Upper lobe of left lung (tissue), 6 donors: ENCODE results near the gene BTBD9. TPM values are rescaled to one million over a fixed set of nuclear protein-coding genes. Genes with fewer than 3 reads are reported as not detected.
A peak's percentile ranks its signal among the peaks of the same experiment; 100 is the strongest.

ENCODE experiments used
- ATAC-seq, 2 donors: fragments of 200-7000 bp; cut with Tn5 transposase; one replicate each; pipeline ENCODE4 v1.9.1; 2022; ENCODE audit warnings: mild to moderate bottlenecking in 2 of 2, moderate library complexity in 2 of 2; ENCODE audit not compliant: low FRiP score in 2 of 2
- DNase-seq, 2 donors: peaks; one replicate each; pipeline ENCODE4 v3.0.0-alpha.2; 2019 to 2020
- H3K27ac ChIP-seq, 4 donors: fragments of 200-600 bp; sonication (generic); one replicate each; pipeline ENCODE4 v1.5.1; 2016 to 2019
- H3K27me3 ChIP-seq, 4 donors: fragments of 200-600 bp; sonication (generic); one replicate each; pipeline ENCODE4 v1.5.1; 2017 to 2019
- H3K36me3 ChIP-seq, 4 donors: fragments of 200-600 bp; sonication (generic); one replicate each; pipeline ENCODE4 v1.5.1; 2016 to 2019
- H3K4me1 ChIP-seq, 4 donors: fragments of 200-600 bp; sonication (generic); one replicate each; pipeline ENCODE4 v1.5.1; 2018 to 2019
- H3K4me3 ChIP-seq, 4 donors: fragments of 200-600 bp; sonication (generic); one replicate each; pipeline ENCODE4 v1.5.1; 2017 to 2019; ENCODE audit warnings: mild to moderate bottlenecking in 2 of 4, moderate library complexity in 1 of 4
- H3K9me3 ChIP-seq, 4 donors: fragments of 200-600 bp; sonication (generic); one replicate each; pipeline ENCODE4 v1.5.1; 2018 to 2019
- EP300 ChIP-seq, 4 donors: sonication (generic); formaldehyde crosslinking; IDR thresholded peaks; one replicate each; pipeline ENCODE4 v1.5.1; 2017; ENCODE audit warnings: antibody characterized with exemption in 4 of 4, control low read depth in 2 of 4
- POLR2A ChIP-seq, 4 donors: fragments of 450-650 bp; IDR thresholded peaks; one replicate each; pipeline ENCODE4 v1.5.1; 2016 to 2017; ENCODE audit warnings: antibody characterized with exemption in 4 of 4, mild to moderate bottlenecking in 2 of 4
- POLR2AphosphoS5 ChIP-seq, 2 donors: sonication (generic); formaldehyde crosslinking; IDR thresholded peaks; one replicate each; pipeline ENCODE4 v1.5.1; 2017; ENCODE audit warnings: antibody characterized with exemption in 2 of 2
- WGBS, 2 donors: methylation state at CpG; one replicate each; pipeline ENCODE4 v1.1.5; 2017 to 2018; 5-methylcytosine and 5-hydroxymethylcytosine counted together
- total RNA-seq, 6 donors: library from RNA; depleted of rRNA in 4 of 6; stranded (reverse); fragments of >200 nt in 4 of 6; gene quantifications; one replicate each; pipeline versions ENCODE4 v1.1.0 to v1.2.1, GENCODE V29; 2016 to 2021
- TF ChIP-seq, protein P1 (sequence below), 6 experiments: fragments of 450-650 bp in 4 of 6; fragments of 200-600 bp in 2 of 6; sonication (generic) in 2 of 6; IDR thresholded peaks; one replicate each; pipeline ENCODE4 v1.5.1; 2016 to 2019; ENCODE audit warnings: antibody characterized with exemption in 6 of 6
- donor health status: DM: no; HTN: no; CAD: no; lungs with moderate emphysema.
- donor health status: DM: no; HTN: yes; CAD: no; lungs with severe emphysema.

Gene BTBD9
- total RNA-seq, 6 donors from 2014 or later, result 18.2 to 60.8 (median 44.9) TPM

DNA sequence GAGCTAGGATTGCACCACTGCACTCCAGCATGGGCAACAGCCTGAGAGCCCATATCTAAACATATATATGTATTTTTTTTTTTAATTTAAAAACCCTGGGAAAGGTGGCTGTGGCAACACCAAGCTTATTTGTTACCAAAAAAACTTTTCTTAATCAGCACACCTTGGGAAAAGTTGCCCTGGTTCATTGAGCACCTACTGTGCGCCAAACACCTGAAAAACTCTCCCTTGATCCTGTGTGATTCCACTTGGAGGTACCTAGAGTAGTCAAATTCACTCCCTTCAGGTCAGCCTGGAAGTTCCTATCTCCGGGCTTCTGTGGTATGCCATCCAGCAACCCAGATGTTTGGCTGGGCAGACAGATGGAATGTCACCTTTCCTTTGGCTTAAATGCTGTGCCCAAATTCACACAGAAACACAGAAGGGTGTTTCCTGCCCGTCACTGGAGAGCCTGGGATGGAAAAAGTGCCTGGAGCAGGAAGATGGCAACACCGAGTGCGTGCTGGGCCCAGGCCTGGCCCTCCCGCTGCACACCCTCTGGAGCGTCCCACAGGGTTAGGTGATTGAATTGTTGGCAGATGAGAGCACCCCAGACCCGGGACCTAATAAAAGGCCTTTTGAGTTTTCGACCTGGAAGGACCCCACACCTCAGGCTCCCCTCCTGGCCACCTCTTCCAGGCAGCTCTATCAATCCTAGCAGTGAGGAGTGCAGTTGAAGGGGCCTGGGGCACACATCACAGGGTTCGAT, 482.7 kb downstream of the BTBD9 start:
- no peaks in the 10 kb centered on the region for H3K9me3 ChIP-seq
- no peak overlapping the region for H3K4me3 ChIP-seq
- peaks cover 0 to 20% (median 10%) of the 10 kb centered on the region in 4 donors for H3K36me3 ChIP-seq
- no peaks in the 10 kb centered on the region for H3K27me3 ChIP-seq
- WGBS, 2 donors, result 95 to 97% methylated on average over 8 to 10 of the region's 10 CpGs
- ATAC-seq (no peak), DNase-seq (peak in 1 of 2 donors; percentile 60)
- peaks cover 10 to 25% (median 16%) of the 10 kb centered on the region in 4 donors for H3K4me1 ChIP-seq
- TF ChIP-seq POLR2A (IDR thresholded peaks at IDR 0.05) (no peak), POLR2AphosphoS5 (IDR thresholded peaks at IDR 0.05) (no peak), EP300 (IDR thresholded peaks at IDR 0.05) (no peak)
- TF ChIP-seq, protein P1, sequence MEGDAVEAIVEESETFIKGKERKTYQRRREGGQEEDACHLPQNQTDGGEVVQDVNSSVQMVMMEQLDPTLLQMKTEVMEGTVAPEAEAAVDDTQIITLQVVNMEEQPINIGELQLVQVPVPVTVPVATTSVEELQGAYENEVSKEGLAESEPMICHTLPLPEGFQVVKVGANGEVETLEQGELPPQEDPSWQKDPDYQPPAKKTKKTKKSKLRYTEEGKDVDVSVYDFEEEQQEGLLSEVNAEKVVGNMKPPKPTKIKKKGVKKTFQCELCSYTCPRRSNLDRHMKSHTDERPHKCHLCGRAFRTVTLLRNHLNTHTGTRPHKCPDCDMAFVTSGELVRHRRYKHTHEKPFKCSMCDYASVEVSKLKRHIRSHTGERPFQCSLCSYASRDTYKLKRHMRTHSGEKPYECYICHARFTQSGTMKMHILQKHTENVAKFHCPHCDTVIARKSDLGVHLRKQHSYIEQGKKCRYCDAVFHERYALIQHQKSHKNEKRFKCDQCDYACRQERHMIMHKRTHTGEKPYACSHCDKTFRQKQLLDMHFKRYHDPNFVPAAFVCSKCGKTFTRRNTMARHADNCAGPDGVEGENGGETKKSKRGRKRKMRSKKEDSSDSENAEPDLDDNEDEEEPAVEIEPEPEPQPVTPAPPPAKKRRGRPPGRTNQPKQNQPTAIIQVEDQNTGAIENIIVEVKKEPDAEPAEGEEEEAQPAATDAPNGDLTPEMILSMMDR (IDR thresholded peaks at IDR 0.05), result no peak
- no peak overlapping the region for H3K27ac ChIP-seq

DNA sequence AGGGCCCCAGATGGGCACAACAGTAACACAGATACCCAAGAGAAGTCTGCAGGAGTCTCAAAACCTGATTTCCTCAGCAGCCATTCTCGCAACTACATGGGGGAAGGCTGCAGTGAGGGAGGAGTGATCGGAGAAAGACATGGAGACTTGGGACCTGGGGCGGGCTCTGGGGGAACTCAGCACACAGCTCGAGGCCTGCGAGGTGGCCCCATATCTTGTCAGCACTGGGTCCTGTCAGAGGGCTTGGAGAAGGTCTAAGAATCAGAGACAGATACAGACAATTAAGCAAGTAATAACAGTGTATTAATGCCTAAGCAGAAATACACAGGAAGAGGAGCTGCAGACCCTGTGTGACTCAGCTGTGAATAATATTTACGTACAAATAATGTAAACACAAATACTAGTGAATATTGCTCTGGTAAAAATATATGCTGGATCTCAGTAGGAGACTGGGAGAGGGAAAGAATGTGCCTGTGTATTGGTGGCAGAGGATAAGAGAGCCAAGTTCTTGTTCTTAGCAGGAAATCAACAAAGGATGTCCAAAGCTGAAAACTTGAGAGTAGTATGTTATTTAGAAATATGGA, 484.0 kb downstream of the BTBD9 start:
- H3K9me3 ChIP-seq, result no peaks in the 10 kb centered on the region
- 71 to 83% methylated on average over 6 of the region's 6 CpGs for WGBS, 2 donors
- DNase-seq (no peak), ATAC-seq (no peak)
- TF ChIP-seq POLR2AphosphoS5 (IDR thresholded peaks at IDR 0.05), result no peak
- no peak for TF ChIP-seq POLR2A (IDR thresholded peaks at IDR 0.05)
- TF ChIP-seq EP300 (IDR thresholded peaks at IDR 0.05), result no peak
- TF ChIP-seq, protein P1 (IDR thresholded peaks at IDR 0.05), result no peak
- no peaks in the 10 kb centered on the region for H3K27me3 ChIP-seq
- peaks cover 10 to 25% (median 16%) of the 10 kb centered on the region in 4 donors for H3K4me1 ChIP-seq
- H3K36me3 ChIP-seq, result peaks cover 0 to 22% (median 12%) of the 10 kb centered on the region in 4 donors
- peak overlapping the region in 3 of 4 donors; percentile 60 to 71 (median 63) for H3K27ac ChIP-seq
- H3K4me3 ChIP-seq, result no peak overlapping the region

DNA sequence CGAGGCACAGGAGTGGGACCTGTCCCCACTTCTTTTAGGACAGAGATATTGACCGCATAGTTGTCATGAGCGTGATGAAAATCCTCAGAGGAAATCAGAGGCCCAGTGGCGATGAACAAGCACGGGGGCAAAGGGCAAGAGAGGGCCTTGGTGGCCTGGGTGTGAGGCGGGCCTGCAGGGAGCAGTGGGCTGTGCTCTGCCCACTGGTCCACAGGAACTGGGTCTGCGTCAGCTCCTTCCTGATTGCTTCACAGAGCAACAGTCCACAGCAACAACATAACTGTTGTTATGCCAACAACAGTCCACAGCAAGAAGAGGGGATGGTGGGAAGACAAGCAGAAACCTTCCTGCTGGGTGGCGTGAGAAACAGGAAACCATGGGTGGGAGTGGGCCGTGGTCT, 484.6 kb downstream of the BTBD9 start:
- ATAC-seq, result peak; percentile 15 to 76
- peak overlapping the region in 3 of 4 donors; percentile 60 to 71 (median 63) for H3K27ac ChIP-seq
- H3K36me3 ChIP-seq, result peaks cover 0 to 22% (median 12%) of the 10 kb centered on the region in 4 donors
- peaks cover 10 to 25% (median 16%) of the 10 kb centered on the region in 4 donors for H3K4me1 ChIP-seq
- WGBS, 2 donors, result 55 to 63% methylated on average over 9 of the region's 9 CpGs
- H3K27me3 ChIP-seq, result no peaks in the 10 kb centered on the region
- no peak for TF ChIP-seq POLR2A (IDR thresholded peaks at IDR 0.05)
- TF ChIP-seq, protein P1 (IDR thresholded peaks at IDR 0.05), result no peak
- TF ChIP-seq POLR2AphosphoS5 (IDR thresholded peaks at IDR 0.05), result peak in 1 of 2 donors; percentile 41
- peak in 1 of 4 donors; percentile 44 for TF ChIP-seq EP300 (IDR thresholded peaks at IDR 0.05)
- no peaks in the 10 kb centered on the region for H3K9me3 ChIP-seq
- peak; percentile 49 to 59 for DNase-seq
- H3K4me3 ChIP-seq, result no peak overlapping the region

DNA sequence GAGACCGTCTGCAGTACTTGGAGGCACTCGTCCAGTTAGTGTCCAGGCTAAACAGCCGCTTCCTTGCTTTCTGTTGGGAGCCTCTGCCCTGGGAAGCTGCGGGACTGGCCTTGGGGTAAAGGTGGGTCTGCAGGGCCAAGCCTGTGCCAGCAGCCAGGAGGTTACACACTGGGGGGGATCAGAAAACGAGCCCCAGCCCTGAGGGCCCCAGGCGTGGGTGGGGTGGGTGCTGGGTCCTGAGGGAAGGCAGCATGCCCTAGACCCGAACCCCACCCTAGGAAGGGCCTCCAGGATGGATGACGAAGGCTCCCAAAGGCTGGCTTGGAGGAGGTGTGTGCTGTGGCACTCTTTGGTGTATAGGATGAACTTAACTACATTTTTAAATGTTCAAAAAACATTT, 485.0 kb downstream of the BTBD9 start:
- H3K27ac ChIP-seq, result peak overlapping the region in 3 of 4 donors; percentile 60 to 67 (median 63)
- ATAC-seq (peak in 1 of 2 donors; percentile 4), DNase-seq (peak in 1 of 2 donors; percentile 45)
- H3K4me3 ChIP-seq, result no peak overlapping the region
- H3K36me3 ChIP-seq, result peaks cover 0 to 22% (median 12%) of the 10 kb centered on the region in 4 donors
- H3K9me3 ChIP-seq, result no peaks in the 10 kb centered on the region
- 76 to 78% methylated on average over 5 to 8 of the region's 8 CpGs for WGBS, 2 donors
- H3K4me1 ChIP-seq, result peaks cover 10 to 25% (median 16%) of the 10 kb centered on the region in 4 donors
- H3K27me3 ChIP-seq, result no peaks in the 10 kb centered on the region
- TF ChIP-seq POLR2AphosphoS5 (IDR thresholded peaks at IDR 0.05) (no peak), EP300 (IDR thresholded peaks at IDR 0.05) (no peak), POLR2A (IDR thresholded peaks at IDR 0.05) (no peak)
- TF ChIP-seq, protein P1 (IDR thresholded peaks at IDR 0.05), result no peak
